ENCODE measurements around the gene MACROD1.

The MACROD1 gene

GRCh38 chr11:64090806-64091516, 75.0 kb downstream of the MACROD1 start:
- DNase-seq = no peak

GRCh38 chr11:64089915-64090805, 75.8 kb downstream of the MACROD1 start:
- no peak for DNase-seq

GRCh38 chr11:64089493-64089892, 76.4 kb downstream of the MACROD1 start:
- DNase-seq = no peak

GRCh38 chr11:64089027-64089360, 76.9 kb downstream of the MACROD1 start:
- no peak for DNase-seq

GRCh38 chr11:64088162-64089026, 77.5 kb downstream of the MACROD1 start:
- no peak for DNase-seq

GRCh38 chr11:64086258-64087123, 79.4 kb downstream of the MACROD1 start:
- DNase-seq = no peak

- no peak for DNase-seq
These were observed 80.0 kb downstream of the MACROD1 start for GRCh38 chr11:64085906-64086257.

GRCh38 chr11:64084951-64085710, 80.8 kb downstream of the MACROD1 start:
- DNase-seq = no peak

- no peak for DNase-seq
These were observed 81.6 kb downstream of the MACROD1 start for GRCh38 chr11:64084146-64084950.

GRCh38 chr11:64083398-64084080, 82.4 kb downstream of the MACROD1 start:
- DNase-seq = no peak

GRCh38 chr11:64081745-64082442, 84.0 kb downstream of the MACROD1 start:
- peak; percentile 67 for DNase-seq

GRCh38 chr11:64080390-64080789, 85.5 kb downstream of the MACROD1 start:
- no peak for DNase-seq

GRCh38 chr11:64078905-64079304, 87.0 kb downstream of the MACROD1 start:
- no peak for DNase-seq

- no peak for DNase-seq
These were observed 87.6 kb downstream of the MACROD1 start for GRCh38 chr11:64078284-64078683.

- no peak for DNase-seq
These were observed 88.3 kb downstream of the MACROD1 start for GRCh38 chr11:64077607-64078006.

GRCh38 chr11:64076758-64077157, 89.2 kb downstream of the MACROD1 start:
- DNase-seq = no peak

- no peak for DNase-seq
These were observed 91.7 kb downstream of the MACROD1 start for GRCh38 chr11:64074239-64074638.

GRCh38 chr11:64073542-64073941, 92.4 kb downstream of the MACROD1 start:
- no peak for DNase-seq

- no peak for DNase-seq
These were observed 93.0 kb downstream of the MACROD1 start for GRCh38 chr11:64072871-64073270.
